Stimulated activated naive B cell treated with anti-CD40 and anti-IgM and Interleukin-4, amounts not matched to agents 10 μg/mL and 1 μg/mL and 100 μg/mL, for 72 hours (primary cell): Measurements from ENCODE around the gene SMOC1.

Experiments
- ATAC-seq, 2 donors: fragments of 150-1000 bp; cut with Tn5 transposase; replicated peaks; 2 replicates each; pipeline ENCODE4 v1.10.0; 2021; ENCODE audit warnings: moderate library complexity in 1 of 2
- DNase-seq: peaks from one replicate; pipeline ENCODE4 v3.0.0; 2021
- H3K27ac Mint-ChIP-seq: one replicate; pipeline ENCODE4 v1.8.0; 2022; ENCODE audit warnings: mild to moderate bottlenecking, mixed read lengths
- H3K27me3 Mint-ChIP-seq, 2 donors: one replicate each; pipeline ENCODE4 v1.8.0; 2022; ENCODE audit warnings: mixed read lengths in 2 of 2
- H3K36me3 Mint-ChIP-seq, 2 donors: one replicate each; pipeline ENCODE4 v1.8.0; 2022; ENCODE audit warnings: mixed read lengths in 2 of 2, mild to moderate bottlenecking in 1 of 2
- H3K4me1 Mint-ChIP-seq, 2 donors: one replicate each; pipeline ENCODE4 v1.8.0; 2022; ENCODE audit warnings: mixed read lengths in 2 of 2, mild to moderate bottlenecking in 1 of 2
- H3K4me3 Mint-ChIP-seq, 2 donors: one replicate each; pipeline ENCODE4 v1.8.0; 2022; ENCODE audit warnings: mild to moderate bottlenecking in 2 of 2, mixed read lengths in 2 of 2, moderate library complexity in 1 of 2
- H3K9me3 Mint-ChIP-seq, 2 donors: one replicate each; pipeline ENCODE4 v1.8.0; 2022; ENCODE audit warnings: mixed read lengths in 2 of 2, mild to moderate bottlenecking in 1 of 2

SMOC1 gene

GRCh38 chr14:69996216-69996615 is 117.0 kb downstream of the SMOC1 start:
- H3K4me3 Mint-ChIP-seq: no peak overlapping the region
- DNase-seq: no peak
- no peaks in the 10 kb centered on the region for H3K36me3 Mint-ChIP-seq
- H3K9me3 Mint-ChIP-seq: no peaks in the 10 kb centered on the region
- H3K27ac Mint-ChIP-seq: no peak overlapping the region
- ATAC-seq: no peak
- H3K27me3 Mint-ChIP-seq: peaks cover 17 to 33% of the 10 kb centered on the region in 2 donors
- H3K4me1 Mint-ChIP-seq: no peaks in the 10 kb centered on the region

- no peaks in the 10 kb centered on the region for H3K36me3 Mint-ChIP-seq
- DNase-seq (no peak), ATAC-seq (no peak)
- no peaks in the 10 kb centered on the region for H3K4me1 Mint-ChIP-seq
- H3K9me3 Mint-ChIP-seq: no peaks in the 10 kb centered on the region
- no peak overlapping the region for H3K27ac Mint-ChIP-seq
- no peak overlapping the region for H3K4me3 Mint-ChIP-seq
- H3K27me3 Mint-ChIP-seq: peaks cover 15 to 26% of the 10 kb centered on the region in 2 donors
Measured at GRCh38 chr14:69997849-69998248, 118.6 kb downstream of the SMOC1 start.

GRCh38 chr14:69999261-69999674 is 120.1 kb downstream of the SMOC1 start:
- Mint-ChIP-seq H3K9me3 (no peaks in the 10 kb centered on the region), H3K4me3 (no peak overlapping the region), H3K27ac (no peak overlapping the region), H3K36me3 (no peaks in the 10 kb centered on the region), H3K4me1 (no peaks in the 10 kb centered on the region), H3K27me3 (peaks cover 7 to 13% of the 10 kb centered on the region in 2 donors)
- ATAC-seq (no peak), DNase-seq (no peak)

- Mint-ChIP-seq H3K4me1 (no peaks in the 10 kb centered on the region), H3K4me3 (no peak overlapping the region), H3K27ac (no peak overlapping the region), H3K9me3 (no peaks in the 10 kb centered on the region), H3K36me3 (no peaks in the 10 kb centered on the region), H3K27me3 (peaks cover 4 to 5% of the 10 kb centered on the region in 2 donors)
- DNase-seq (no peak), ATAC-seq (no peak)
Measured at GRCh38 chr14:70000601-70001000, 121.4 kb downstream of the SMOC1 start.

- Mint-ChIP-seq H3K4me1 (no peaks in the 10 kb centered on the region), H3K4me3 (no peak overlapping the region), H3K27ac (no peak overlapping the region), H3K9me3 (no peaks in the 10 kb centered on the region), H3K36me3 (no peaks in the 10 kb centered on the region), H3K27me3 (no peaks in the 10 kb centered on the region)
- no peak for DNase-seq
- no peak for ATAC-seq
Measured at GRCh38 chr14:70002589-70003346, 123.6 kb downstream of the SMOC1 start.

GRCh38 chr14:70004791-70005190 is 125.6 kb downstream of the SMOC1 start:
- no peak for ATAC-seq
- no peaks in the 10 kb centered on the region for H3K9me3 Mint-ChIP-seq
- no peak overlapping the region for H3K4me3 Mint-ChIP-seq
- H3K36me3 Mint-ChIP-seq: no peaks in the 10 kb centered on the region
- DNase-seq: no peak
- no peaks in the 10 kb centered on the region for H3K27me3 Mint-ChIP-seq
- peaks cover 0 to 5% of the 10 kb centered on the region in 2 donors for H3K4me1 Mint-ChIP-seq
- H3K27ac Mint-ChIP-seq: no peak overlapping the region

GRCh38 chr14:70005281-70005805 is 126.1 kb downstream of the SMOC1 start:
- Mint-ChIP-seq H3K4me1 (peaks cover 0 to 5% of the 10 kb centered on the region in 2 donors), H3K27me3 (no peaks in the 10 kb centered on the region), H3K9me3 (no peaks in the 10 kb centered on the region), H3K27ac (no peak overlapping the region), H3K4me3 (no peak overlapping the region), H3K36me3 (no peaks in the 10 kb centered on the region)
- DNase-seq (no peak), ATAC-seq (no peak)

GRCh38 chr14:70006699-70007098 is 127.5 kb downstream of the SMOC1 start:
- H3K9me3 Mint-ChIP-seq: no peaks in the 10 kb centered on the region
- H3K36me3 Mint-ChIP-seq: no peaks in the 10 kb centered on the region
- DNase-seq (no peak), ATAC-seq (no peak)
- H3K4me1 Mint-ChIP-seq: peaks cover 0 to 5% of the 10 kb centered on the region in 2 donors
- no peak overlapping the region for H3K27ac Mint-ChIP-seq
- no peaks in the 10 kb centered on the region for H3K27me3 Mint-ChIP-seq
- no peak overlapping the region for H3K4me3 Mint-ChIP-seq

GRCh38 chr14:70008284-70009262 is 129.4 kb downstream of the SMOC1 start:
- ATAC-seq (no peak), DNase-seq (no peak)
- H3K9me3 Mint-ChIP-seq: no peaks in the 10 kb centered on the region
- H3K36me3 Mint-ChIP-seq: no peaks in the 10 kb centered on the region
- H3K4me3 Mint-ChIP-seq: no peak overlapping the region
- H3K27ac Mint-ChIP-seq: no peak overlapping the region
- H3K27me3 Mint-ChIP-seq: no peaks in the 10 kb centered on the region
- H3K4me1 Mint-ChIP-seq: peaks cover 0 to 5% of the 10 kb centered on the region in 2 donors

- H3K4me3 Mint-ChIP-seq: no peak overlapping the region
- DNase-seq: no peak
- no peak overlapping the region for H3K27ac Mint-ChIP-seq
- H3K9me3 Mint-ChIP-seq: no peaks in the 10 kb centered on the region
- peaks cover 0 to 4% of the 10 kb centered on the region in 2 donors for H3K27me3 Mint-ChIP-seq
- H3K36me3 Mint-ChIP-seq: no peaks in the 10 kb centered on the region
- ATAC-seq: no peak
- H3K4me1 Mint-ChIP-seq: peaks cover 0 to 5% of the 10 kb centered on the region in 2 donors
Measured at GRCh38 chr14:70009961-70010360, 130.7 kb downstream of the SMOC1 start.

GRCh38 chr14:70011098-70011497 is 131.9 kb downstream of the SMOC1 start:
- no peaks in the 10 kb centered on the region for H3K36me3 Mint-ChIP-seq
- no peak for ATAC-seq
- H3K9me3 Mint-ChIP-seq: no peaks in the 10 kb centered on the region
- H3K4me3 Mint-ChIP-seq: no peak overlapping the region
- H3K27ac Mint-ChIP-seq: no peak overlapping the region
- peaks cover 0 to 5% of the 10 kb centered on the region in 2 donors for H3K4me1 Mint-ChIP-seq
- DNase-seq: no peak
- H3K27me3 Mint-ChIP-seq: peaks cover 4 to 5% of the 10 kb centered on the region in 2 donors

GRCh38 chr14:70011708-70012107 is 132.5 kb downstream of the SMOC1 start:
- Mint-ChIP-seq H3K36me3 (no peaks in the 10 kb centered on the region), H3K9me3 (no peaks in the 10 kb centered on the region), H3K4me3 (no peak overlapping the region), H3K4me1 (peaks cover 0 to 5% of the 10 kb centered on the region in 2 donors), H3K27ac (peak overlapping the region; percentile 6), H3K27me3 (peaks cover 4 to 5% of the 10 kb centered on the region in 2 donors)
- ATAC-seq: no peak
- DNase-seq: no peak

GRCh38 chr14:70013271-70013873 is 134.2 kb downstream of the SMOC1 start:
- Mint-ChIP-seq H3K4me3 (no peak overlapping the region), H3K27ac (no peak overlapping the region), H3K27me3 (peaks cover 11 to 12% of the 10 kb centered on the region in 2 donors), H3K4me1 (peaks cover 7 to 14% of the 10 kb centered on the region in 2 donors), H3K9me3 (no peaks in the 10 kb centered on the region), H3K36me3 (no peaks in the 10 kb centered on the region)
- ATAC-seq: peak; percentile 39 to 41
- no peak for DNase-seq
